Mammary epithelial cell (primary cell): ENCODE results near the gene ZFHX3.

Source experiments
- EZH2 ChIP-seq: IDR thresholded peaks from 2 replicates; pipeline ENCODE4 v1.6.1; 2012; ENCODE audit warnings: low read length, inconsistent platforms, borderline replicate concordance
- TF ChIP-seq, protein P1 (sequence below), 2 donors: IDR thresholded peaks in 1 of 2; conservative IDR thresholded peaks in 1 of 2; 2 replicates each; pipeline ENCODE4 v1.5.1; 2011 to 2012; ENCODE audit warnings: inconsistent platforms in 2 of 2, low read length in 2 of 2, mild to moderate bottlenecking in 2 of 2, control low read depth in 1 of 2, low read depth in 1 of 2; ENCODE audit not compliant: insufficient read depth in 1 of 2; ENCODE audit errors: extremely low read depth in 1 of 2

DNA sequence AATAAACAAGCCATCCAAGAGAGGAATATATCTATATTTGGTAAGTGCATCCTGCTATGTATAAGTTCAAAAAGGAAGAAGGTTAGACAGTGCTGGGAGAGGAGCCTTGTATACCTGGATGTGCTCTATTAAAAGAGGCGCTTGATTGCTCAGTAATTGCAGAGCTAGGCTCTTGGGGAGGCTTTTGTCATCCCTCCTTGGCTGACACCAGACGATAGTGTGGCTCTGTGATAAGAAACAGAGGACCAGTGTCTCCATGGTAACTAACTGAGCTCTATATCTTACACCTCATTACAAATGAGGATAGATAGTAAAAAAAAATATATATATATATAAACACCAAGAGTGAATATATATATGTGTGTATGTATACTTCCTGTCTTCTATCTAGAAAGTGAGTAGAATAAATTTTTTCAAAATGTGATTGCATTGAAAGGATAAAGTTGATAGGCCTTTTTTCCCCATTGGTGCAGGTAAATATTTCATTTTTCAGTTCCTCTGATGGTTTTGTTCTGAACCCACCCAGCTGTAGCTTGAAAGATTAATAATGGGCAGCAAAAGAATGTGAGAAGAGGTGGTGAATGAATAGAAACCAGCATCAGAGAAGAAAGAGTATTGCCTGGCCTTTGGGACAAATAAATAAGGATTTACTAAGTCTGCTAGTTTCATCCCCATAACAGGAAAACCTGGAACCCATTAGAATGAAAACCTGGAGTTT is 303.7 kb downstream of the ZFHX3 start:
- no peak for TF ChIP-seq EZH2
- TF ChIP-seq, protein P1, sequence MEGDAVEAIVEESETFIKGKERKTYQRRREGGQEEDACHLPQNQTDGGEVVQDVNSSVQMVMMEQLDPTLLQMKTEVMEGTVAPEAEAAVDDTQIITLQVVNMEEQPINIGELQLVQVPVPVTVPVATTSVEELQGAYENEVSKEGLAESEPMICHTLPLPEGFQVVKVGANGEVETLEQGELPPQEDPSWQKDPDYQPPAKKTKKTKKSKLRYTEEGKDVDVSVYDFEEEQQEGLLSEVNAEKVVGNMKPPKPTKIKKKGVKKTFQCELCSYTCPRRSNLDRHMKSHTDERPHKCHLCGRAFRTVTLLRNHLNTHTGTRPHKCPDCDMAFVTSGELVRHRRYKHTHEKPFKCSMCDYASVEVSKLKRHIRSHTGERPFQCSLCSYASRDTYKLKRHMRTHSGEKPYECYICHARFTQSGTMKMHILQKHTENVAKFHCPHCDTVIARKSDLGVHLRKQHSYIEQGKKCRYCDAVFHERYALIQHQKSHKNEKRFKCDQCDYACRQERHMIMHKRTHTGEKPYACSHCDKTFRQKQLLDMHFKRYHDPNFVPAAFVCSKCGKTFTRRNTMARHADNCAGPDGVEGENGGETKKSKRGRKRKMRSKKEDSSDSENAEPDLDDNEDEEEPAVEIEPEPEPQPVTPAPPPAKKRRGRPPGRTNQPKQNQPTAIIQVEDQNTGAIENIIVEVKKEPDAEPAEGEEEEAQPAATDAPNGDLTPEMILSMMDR (conservative IDR thresholded peaks at IDR 0.05 in 1 of 2, IDR thresholded peaks at IDR 0.05 in 1 of 2; ENCODE audit: extremely low read depth in 1 of 2, insufficient read depth in 1 of 2, low read depth in 1 of 2, low read length in 2 of 2): no peak
